ENCODE results near the gene COL5A1.

GRCh38 chr9:134725605-134725940, 84.0 kb downstream of the COL5A1 start:
- no peak for TF ChIP-seq EZH2 (IDR thresholded peaks at IDR 0.05; ENCODE audit: low read length)
- no peak for TF ChIP-seq CTCF (optimal IDR thresholded peaks at IDR 0.05 in 1 of 3, IDR thresholded peaks at IDR 0.05 in 1 of 3, conservative IDR thresholded peaks at IDR 0.05 in 1 of 3; ENCODE audit: extremely low read depth in 1 of 3, insufficient read depth in 2 of 3, low read length in 3 of 3)
